Measurements from ENCODE around the gene CAMK2N2.

Gene CAMK2N2

DNA sequence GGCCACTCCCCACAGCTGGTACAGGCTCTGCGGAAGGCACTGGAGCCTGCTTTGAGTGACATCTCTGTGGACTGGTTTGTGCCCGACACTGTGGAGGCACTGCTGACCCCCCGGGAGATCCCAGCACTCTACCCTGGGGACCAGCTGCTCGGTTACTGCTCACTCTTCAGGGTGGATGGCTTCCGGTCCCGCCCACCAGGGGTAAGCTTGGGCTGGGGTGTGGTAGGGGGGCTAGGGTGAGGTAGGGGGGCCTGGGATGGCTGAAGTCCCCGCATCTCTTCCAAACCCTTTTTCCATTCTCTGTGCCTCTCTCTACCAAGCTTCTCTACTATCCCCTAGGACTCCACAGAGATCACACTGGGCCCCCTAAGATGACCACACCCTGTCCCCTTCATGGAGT lies 24.1 kb downstream of the CAMK2N2 start:
- no peak overlapping the region for H3K4me3 ChIP-seq (ENCODE audit: control insufficient read depth, low read depth, low read length)
- TF ChIP-seq, protein P1, sequence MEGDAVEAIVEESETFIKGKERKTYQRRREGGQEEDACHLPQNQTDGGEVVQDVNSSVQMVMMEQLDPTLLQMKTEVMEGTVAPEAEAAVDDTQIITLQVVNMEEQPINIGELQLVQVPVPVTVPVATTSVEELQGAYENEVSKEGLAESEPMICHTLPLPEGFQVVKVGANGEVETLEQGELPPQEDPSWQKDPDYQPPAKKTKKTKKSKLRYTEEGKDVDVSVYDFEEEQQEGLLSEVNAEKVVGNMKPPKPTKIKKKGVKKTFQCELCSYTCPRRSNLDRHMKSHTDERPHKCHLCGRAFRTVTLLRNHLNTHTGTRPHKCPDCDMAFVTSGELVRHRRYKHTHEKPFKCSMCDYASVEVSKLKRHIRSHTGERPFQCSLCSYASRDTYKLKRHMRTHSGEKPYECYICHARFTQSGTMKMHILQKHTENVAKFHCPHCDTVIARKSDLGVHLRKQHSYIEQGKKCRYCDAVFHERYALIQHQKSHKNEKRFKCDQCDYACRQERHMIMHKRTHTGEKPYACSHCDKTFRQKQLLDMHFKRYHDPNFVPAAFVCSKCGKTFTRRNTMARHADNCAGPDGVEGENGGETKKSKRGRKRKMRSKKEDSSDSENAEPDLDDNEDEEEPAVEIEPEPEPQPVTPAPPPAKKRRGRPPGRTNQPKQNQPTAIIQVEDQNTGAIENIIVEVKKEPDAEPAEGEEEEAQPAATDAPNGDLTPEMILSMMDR (conservative IDR thresholded peaks at IDR 0.05; ENCODE audit: control insufficient read depth, insufficient read depth, low read depth, low read length), result no peak
- DNase-seq (ENCODE audit: low read depth), result no peak

DNA sequence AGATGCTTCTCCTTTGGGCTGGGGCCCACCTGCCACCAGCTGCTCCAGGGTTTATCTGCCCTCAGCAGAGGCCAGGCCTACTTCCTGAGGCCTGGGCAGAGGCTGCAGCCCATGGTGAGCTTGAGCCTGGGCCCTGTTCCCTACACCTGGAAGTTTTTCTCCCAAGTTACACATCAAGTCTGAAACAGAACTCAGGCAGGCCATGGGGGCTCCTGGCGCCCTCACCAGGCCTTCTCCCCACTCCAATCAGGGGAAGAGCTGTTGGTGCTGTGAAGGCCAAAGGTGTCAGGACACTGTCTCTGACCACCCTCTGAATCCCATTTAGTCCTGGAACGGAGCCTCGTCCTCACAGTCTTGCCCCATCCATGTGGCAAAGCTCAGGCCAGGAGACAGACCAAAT lies 24.7 kb downstream of the CAMK2N2 start:
- DNase-seq (ENCODE audit: low read depth), result no peak
- H3K4me3 ChIP-seq (ENCODE audit: control insufficient read depth, low read depth, low read length), result no peak overlapping the region
- TF ChIP-seq, protein P1 (conservative IDR thresholded peaks at IDR 0.05; ENCODE audit: control insufficient read depth, insufficient read depth, low read depth, low read length), result no peak

- no peak for DNase-seq (ENCODE audit: low read depth)
- H3K4me3 ChIP-seq (ENCODE audit: control insufficient read depth, low read depth, low read length), result no peak overlapping the region
- TF ChIP-seq, protein P1 (conservative IDR thresholded peaks at IDR 0.05; ENCODE audit: control insufficient read depth, insufficient read depth, low read depth, low read length), result no peak
Measured at GRCh38 chr3:184236033-184236410, 25.3 kb downstream of the CAMK2N2 start.

DNA sequence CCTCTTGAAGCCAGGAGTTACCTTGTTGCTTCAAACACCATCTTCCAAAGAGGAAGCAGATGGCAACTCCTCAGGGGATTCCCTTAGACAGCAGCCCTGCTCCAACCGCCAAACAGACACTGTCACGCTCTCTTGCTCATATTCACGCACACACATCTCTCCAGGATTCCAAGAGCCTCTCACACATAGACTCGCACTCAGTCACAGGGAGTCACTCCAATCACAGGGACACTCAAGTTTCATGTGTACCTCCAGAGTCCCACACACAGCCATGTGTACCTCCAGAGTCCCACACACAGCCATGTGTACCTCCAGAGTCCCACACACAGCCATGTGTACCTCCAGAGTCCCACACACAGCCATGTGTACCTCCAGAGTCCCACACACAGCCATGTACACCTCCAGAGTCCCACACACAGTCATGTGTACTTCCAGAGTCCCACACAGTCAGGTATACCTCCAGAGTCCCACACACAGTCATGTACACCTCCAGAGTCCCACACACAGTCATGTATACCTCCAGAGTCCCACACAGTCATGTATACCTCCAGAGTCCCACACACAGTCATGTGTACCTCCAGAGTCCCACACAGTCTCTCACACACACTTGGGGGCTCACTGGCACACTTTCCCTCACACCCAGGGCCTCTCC lies 25.8 kb downstream of the CAMK2N2 start:
- TF ChIP-seq, protein P1 (conservative IDR thresholded peaks at IDR 0.05; ENCODE audit: control insufficient read depth, insufficient read depth, low read depth, low read length), result no peak
- DNase-seq (ENCODE audit: low read depth), result no peak
- H3K4me3 ChIP-seq (ENCODE audit: control insufficient read depth, low read depth, low read length), result no peak overlapping the region

DNA sequence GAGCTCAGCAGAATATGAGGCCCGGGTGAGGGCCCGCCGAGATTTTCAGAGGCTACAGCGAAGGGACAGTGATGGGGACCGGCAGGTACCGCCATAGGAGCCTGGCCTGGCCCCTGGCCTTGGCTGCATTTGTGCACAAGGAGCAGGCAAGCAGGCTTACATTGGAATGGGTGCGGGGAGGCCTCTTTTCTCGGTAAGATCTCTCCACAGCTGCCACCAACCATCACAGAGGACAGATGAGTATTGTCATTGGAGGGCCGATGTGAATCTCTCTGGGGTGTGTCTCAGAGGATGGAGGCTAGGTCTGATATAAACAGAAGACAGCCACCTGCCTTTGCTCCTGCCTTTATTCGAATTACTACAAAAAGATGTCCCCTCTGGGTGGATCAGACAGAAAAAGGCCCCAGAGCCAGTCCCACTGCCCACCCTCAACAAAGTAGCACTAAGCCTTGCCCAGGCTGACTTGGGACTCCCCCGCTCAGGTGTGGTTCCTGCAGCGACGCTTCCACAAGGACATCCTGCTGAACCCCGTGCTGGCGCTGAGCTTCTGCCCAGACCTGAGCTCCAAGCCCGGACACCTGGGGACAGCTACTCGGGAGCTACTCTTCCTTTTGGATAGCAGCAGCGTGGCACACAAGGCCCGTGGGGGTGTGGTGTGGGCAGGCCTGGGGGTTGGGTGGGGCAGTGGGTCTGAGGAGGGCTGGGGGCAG lies 26.5 kb downstream of the CAMK2N2 start:
- H3K4me3 ChIP-seq (ENCODE audit: control insufficient read depth, low read depth, low read length), result no peak overlapping the region
- TF ChIP-seq, protein P1 (conservative IDR thresholded peaks at IDR 0.05; ENCODE audit: control insufficient read depth, insufficient read depth, low read depth, low read length), result no peak
- no peak for DNase-seq (ENCODE audit: low read depth)

DNA sequence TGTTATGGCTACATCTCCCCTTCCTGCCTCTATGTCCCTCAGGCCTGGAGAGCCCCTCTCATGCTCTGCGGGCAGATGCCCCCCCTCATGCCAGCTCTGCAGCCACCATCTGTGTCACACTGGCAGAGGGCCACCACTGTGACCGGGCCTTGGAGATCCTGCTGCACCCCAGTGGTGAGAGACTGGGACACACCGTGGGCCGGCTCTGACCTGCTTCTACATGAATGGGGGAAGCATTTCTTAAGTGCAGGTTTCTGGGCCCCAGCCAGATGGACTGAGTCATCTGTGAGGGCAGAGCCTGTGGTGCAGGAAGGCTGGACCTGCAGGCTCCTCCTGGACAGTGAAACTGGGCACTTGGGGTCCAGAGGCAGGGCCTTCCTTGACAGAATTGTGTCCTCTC lies 27.1 kb downstream of the CAMK2N2 start:
- TF ChIP-seq, protein P1 (conservative IDR thresholded peaks at IDR 0.05; ENCODE audit: control insufficient read depth, insufficient read depth, low read depth, low read length), result no peak
- no peak overlapping the region for H3K4me3 ChIP-seq (ENCODE audit: control insufficient read depth, low read depth, low read length)
- DNase-seq (ENCODE audit: low read depth), result peak; percentile 77

Measured in fibroblast of mammary gland (primary cell).